Thyroid gland (tissue), 4 donors: ENCODE results near the gene SKIC2.
"Not testable (repeated sequence)": the region's sequence is repeated elsewhere in the genome, so short reads cannot be mapped to it uniquely, and the experiment has no call there.

Source experiments
- CTCF ChIP-seq, 6 experiments: fragments of 200-600 bp in 3 of 6; fragments of 450-650 bp in 3 of 6; sonication (generic) in 3 of 6; IDR thresholded peaks; one replicate each; pipeline ENCODE4 v1.5.1; 2016 to 2019; ENCODE audit warnings: antibody characterized with exemption in 6 of 6, mild to moderate bottlenecking in 2 of 6, inconsistent platforms in 1 of 6, moderate library complexity in 1 of 6
- POLR2A ChIP-seq, 2 donors: fragments of 450-650 bp; IDR thresholded peaks; one replicate each; pipeline ENCODE4 v1.6.1; 2017; ENCODE audit warnings: antibody characterized with exemption in 2 of 2, mild to moderate bottlenecking in 2 of 2, moderate library complexity in 1 of 2

- TF ChIP-seq POLR2A, CTCF (IDR thresholded peaks at IDR 0.05): not testable (repeated sequence)
Observed at GRCh38 chr6:32005991-32006529, 47.1 kb downstream of the SKIC2 start.
